Heart right ventricle (tissue), 16 donors: Measurements from ENCODE around the gene MUSTN1. TPM values are rescaled to one million over a fixed set of nuclear protein-coding genes. Genes with fewer than 3 reads are reported as not detected.

Source experiments
- ATAC-seq, 8 donors: fragments of 200-7000 bp; cut with Tn5 transposase; one replicate each; pipeline ENCODE4 v1.9.1; 2020; ENCODE audit warnings: mild to moderate bottlenecking in 8 of 8, moderate library complexity in 8 of 8, moderate number of reproducible peaks in 1 of 8
- DNase-seq, 2 donors: peaks; one replicate each; pipeline ENCODE4 v3.0.0-alpha.2; 2020
- H3K27ac ChIP-seq, 10 donors: fragments of 200-600 bp; sonication (generic) in 2 of 10; one replicate each; pipeline versions ENCODE4 v1.5.0 to v1.8.0; 2020 to 2022; ENCODE audit warnings: mild to moderate bottlenecking in 3 of 10
- H3K27me3 ChIP-seq, 7 donors: fragments of 200-600 bp; one replicate each; pipeline ENCODE4 v1.8.0; 2021 to 2022; ENCODE audit warnings: mild to moderate bottlenecking in 2 of 7
- H3K36me3 ChIP-seq, 9 donors: fragments of 200-600 bp; sonication (generic) in 1 of 9; one replicate each; pipeline versions ENCODE4 v1.5.0 to v1.8.0; 2020 to 2022; ENCODE audit warnings: mild to moderate bottlenecking in 2 of 9
- H3K4me1 ChIP-seq, 9 donors: fragments of 200-600 bp; sonication (generic) in 1 of 9; one replicate each; pipeline versions ENCODE4 v1.5.0 to v1.8.0; 2020 to 2022; ENCODE audit warnings: mild to moderate bottlenecking in 4 of 9
- H3K4me3 ChIP-seq, 10 donors: fragments of 200-600 bp; sonication (generic) in 2 of 10; one replicate each; pipeline versions ENCODE4 v1.5.0 to v1.8.0; 2020 to 2022; ENCODE audit warnings: mild to moderate bottlenecking in 7 of 10, moderate library complexity in 2 of 10
- H3K9me3 ChIP-seq, 11 donors: fragments of 200-600 bp in 10 of 11; sonication (generic) in 2 of 11; one replicate each; pipeline versions ENCODE4 v1.5.0 to v1.8.0; 2013 to 2022; ENCODE audit warnings: mild to moderate bottlenecking in 2 of 11, control low read depth in 1 of 11, moderate library complexity in 1 of 11
- WGBS, 2 donors: extraction: QIAGEN DNeasy Blood & Tissue Kit; methylation state at CpG; one replicate each; pipeline ENCODE4 v1.1.7; 2013; ENCODE audit warnings: inconsistent platforms in 1 of 2; 5-methylcytosine and 5-hydroxymethylcytosine counted together
- intact Hi-C, 10 donors: fragments of 100-400 bp; cut with DNase I; formaldehyde crosslinking; loops; one replicate each; pipeline versions ENCODE4 v1.11.1 to v1.14.2; 2022
- polyA plus RNA-seq, 2 donors: library from polyadenylated mRNA; stranded (reverse); fragments of 200-250 nt; gene quantifications; one replicate each; pipeline ENCODE4 v1.2.3, GENCODE V29; 2013
- total RNA-seq, 10 donors: library from RNA; stranded (reverse); fragmentation: NEBNext Ultra II Directional in 3 of 10; extraction: Animal tissue kit (Norgen Biotek cat#: 25700) in 3 of 10; gene quantifications; one replicate each; pipeline versions ENCODE4 v1.2.1 to v1.2.4, GENCODE V29; 2021 to 2023
- TF ChIP-seq, protein P1 (sequence below), 9 donors: fragments of 200-600 bp; sonication (generic) in 2 of 9; IDR thresholded peaks; one replicate each; pipeline versions ENCODE4 v1.5.0 to v1.8.0; 2021 to 2022; ENCODE audit warnings: antibody characterized with exemption in 9 of 9, mild to moderate bottlenecking in 5 of 9, moderate library complexity in 1 of 9
- donor health status: Arrhythmogenic right ventricular cardiomyopathy.
- donor health status: ischemic (EF 13 %, LVEDD 7.1; RV severe dilation, severe dysfunction).
- donor health status: healthy with polysubstance abuse.
- donor health status: DM: no; HTN: yes; CAD: no.
- donor health status: DM: no; HTN: no; CAD: no.
- donor health status: ischemic (EF 25% LVEDD 6.9; RV normal size, moderate dysfunction).
- donor health status: ischemic (EF 25% LVEDD 5.7; RV mildly dilated, moderate dysfunction).
- donor health status: healthy.
- donor health status: DM: yes; HTN: yes; CAD: no.
- donor health status: Ischemic cardiomyopathy.
- donor health status: ischemic (EF 35%, LVEDD 5.7; RV mildly dilated, moderate dysfunction).
- donor health status: nonischemic (EF 11% LVEDD 7.7; RV severe dilation, severe dysfunction).
- donor health status: DM: yes; HTN: yes; CAD: no.
- donor health status: PGD.
- donor health status: ischemic (EF 29% LVEDD 5.4; RV normal size, mild dysfunction).
- donor health status: nonischemic (EF 23%, LVEDD 6.1; RV moderate dilation, normal function).

The MUSTN1 gene
- total and polyA plus RNA-seq, 12 donors, result 13.0 to 182 (median 40.4) TPM

DNA sequence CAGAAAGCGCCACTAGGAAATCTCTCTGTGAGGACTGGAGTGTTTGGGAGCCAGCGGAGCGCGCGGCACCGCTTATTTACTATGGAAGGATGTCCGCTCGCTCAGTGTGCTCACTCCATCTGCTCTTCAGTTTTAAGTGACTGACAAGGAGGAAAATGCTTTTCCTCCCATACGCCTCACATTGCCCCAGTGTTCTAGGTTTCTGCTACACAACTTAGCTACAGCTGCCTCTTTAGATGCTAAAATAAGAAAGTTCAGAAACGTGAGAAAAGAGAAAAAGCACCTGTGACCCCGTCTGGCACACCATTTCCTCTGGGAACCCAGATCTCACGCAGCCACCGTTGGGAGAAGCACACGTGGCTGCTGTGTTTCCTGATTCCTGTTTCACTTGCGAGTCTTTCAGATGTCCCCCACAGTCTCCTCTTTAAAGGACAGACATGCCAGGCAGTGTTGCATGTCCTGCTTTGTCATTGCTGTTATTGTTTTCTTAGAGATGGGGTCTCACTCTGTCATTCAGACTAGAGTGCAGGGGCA lies 11.7 kb upstream of the MUSTN1 start:
- intact Hi-C loops, result loop anchor here in 6 of 10 donors (5.0 to 10.0 kb wide), 4 partner anchors 48 to 226 kb away; partner anchors contain the start of gene STIMATE (in 3 of the 6)
- Histone ChIP-seq H3K9me3 (no peaks in the 10 kb centered on the region), H3K27ac (peak overlapping the region in 8 of 10 donors; percentile 48 to 84 (median 76)), H3K27me3 (no peaks in the 10 kb centered on the region), H3K36me3 (peaks cover 0 to 76% (median 31%) of the 10 kb centered on the region in 9 donors), H3K4me1 (peaks cover 16 to 58% (median 43%) of the 10 kb centered on the region in 9 donors), H3K4me3 (peak overlapping the region in 3 of 10 donors; percentile 7 to 15 (median 10))
- TF ChIP-seq, protein P1, sequence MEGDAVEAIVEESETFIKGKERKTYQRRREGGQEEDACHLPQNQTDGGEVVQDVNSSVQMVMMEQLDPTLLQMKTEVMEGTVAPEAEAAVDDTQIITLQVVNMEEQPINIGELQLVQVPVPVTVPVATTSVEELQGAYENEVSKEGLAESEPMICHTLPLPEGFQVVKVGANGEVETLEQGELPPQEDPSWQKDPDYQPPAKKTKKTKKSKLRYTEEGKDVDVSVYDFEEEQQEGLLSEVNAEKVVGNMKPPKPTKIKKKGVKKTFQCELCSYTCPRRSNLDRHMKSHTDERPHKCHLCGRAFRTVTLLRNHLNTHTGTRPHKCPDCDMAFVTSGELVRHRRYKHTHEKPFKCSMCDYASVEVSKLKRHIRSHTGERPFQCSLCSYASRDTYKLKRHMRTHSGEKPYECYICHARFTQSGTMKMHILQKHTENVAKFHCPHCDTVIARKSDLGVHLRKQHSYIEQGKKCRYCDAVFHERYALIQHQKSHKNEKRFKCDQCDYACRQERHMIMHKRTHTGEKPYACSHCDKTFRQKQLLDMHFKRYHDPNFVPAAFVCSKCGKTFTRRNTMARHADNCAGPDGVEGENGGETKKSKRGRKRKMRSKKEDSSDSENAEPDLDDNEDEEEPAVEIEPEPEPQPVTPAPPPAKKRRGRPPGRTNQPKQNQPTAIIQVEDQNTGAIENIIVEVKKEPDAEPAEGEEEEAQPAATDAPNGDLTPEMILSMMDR (IDR thresholded peaks at IDR 0.05), result no peak
- 57 to 58% methylated on average over 15 of the region's 15 CpGs for WGBS, 2 donors
- DNase-seq, result no peak
- peak in 2 of 8 donors; percentile 24 to 30 for ATAC-seq

DNA sequence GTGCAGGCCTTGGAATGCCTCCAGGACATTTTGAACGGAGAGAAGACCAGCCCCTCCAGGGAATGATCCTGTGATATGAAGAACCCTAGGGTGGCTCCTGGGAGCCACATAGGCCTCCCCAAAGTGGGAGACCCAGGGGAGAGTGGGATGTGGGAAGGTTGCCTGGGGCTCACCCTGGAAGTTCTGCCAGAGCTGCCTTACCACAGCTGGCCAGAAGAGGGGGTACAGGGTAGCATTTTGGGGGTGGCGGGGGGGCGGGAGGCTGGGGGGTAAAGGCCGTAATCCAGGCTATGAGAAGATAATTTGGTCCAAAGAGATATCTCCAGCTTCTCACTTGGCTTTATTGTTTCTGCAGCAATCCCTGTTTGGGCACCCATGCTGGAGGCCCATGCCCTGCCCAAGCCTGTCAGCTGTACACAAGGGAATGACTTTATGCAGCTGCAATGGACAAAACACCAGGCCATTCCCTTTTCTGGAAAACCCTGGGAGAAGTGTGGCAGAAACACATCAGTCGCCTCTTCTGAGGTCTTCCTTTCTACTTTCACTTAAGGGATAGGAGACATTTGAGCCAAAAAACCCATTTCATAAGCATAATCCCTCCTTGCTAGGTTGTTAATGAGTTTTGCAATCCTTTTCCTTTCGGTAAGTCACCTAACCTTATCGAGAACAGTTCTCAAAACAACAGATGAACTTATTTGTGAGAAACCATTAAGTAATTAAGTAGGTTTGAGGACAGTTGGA lies 11.0 kb upstream of the MUSTN1 start:
- H3K9me3 ChIP-seq, result no peaks in the 10 kb centered on the region

DNA sequence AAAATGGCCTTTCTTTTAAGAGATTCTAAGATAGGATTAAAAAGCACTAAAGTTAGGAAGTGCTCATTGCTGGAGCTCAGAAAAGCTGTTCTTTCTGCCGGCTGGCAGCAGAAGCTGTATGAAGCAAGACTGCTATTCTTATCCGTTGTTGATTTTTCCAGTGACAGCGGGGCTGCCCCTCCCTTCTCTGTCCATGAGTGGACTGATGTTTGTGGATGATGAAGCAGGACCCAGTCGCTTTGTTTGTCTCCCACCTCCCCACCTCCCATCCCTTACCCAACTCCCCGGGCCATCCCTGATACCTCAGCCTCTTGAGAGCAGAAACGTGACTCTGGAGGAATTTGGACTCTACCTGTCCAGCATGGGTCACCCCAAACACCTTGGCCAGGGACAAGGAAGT lies 10.3 kb upstream of the MUSTN1 start:
- intact Hi-C loops, result loop anchor here in 6 of 10 donors (2.0 to 10.0 kb wide), 5 partner anchors 50 to 228 kb away; partner anchors contain the start of gene STIMATE (in 3 of the 6)
- Histone ChIP-seq H3K36me3 (peaks cover 0 to 75% (median 31%) of the 10 kb centered on the region in 9 donors), H3K27ac (peak overlapping the region; percentile 48 to 84 (median 73)), H3K27me3 (no peaks in the 10 kb centered on the region), H3K9me3 (no peaks in the 10 kb centered on the region), H3K4me3 (no peak overlapping the region), H3K4me1 (peaks cover 22 to 66% (median 47%) of the 10 kb centered on the region in 9 donors)
- TF ChIP-seq, protein P1 (IDR thresholded peaks at IDR 0.05), result no peak
- peak; percentile 49 to 69 for DNase-seq
- WGBS, 2 donors, result 23 to 34% methylated on average over 6 of the region's 6 CpGs
- peak; percentile 64 to 84 (median 73) for ATAC-seq

More for the DNA sequence above, 11.0 kb upstream of the MUSTN1 start:
- TF ChIP-seq, protein P1 (IDR thresholded peaks at IDR 0.05), result peak; percentile 6 to 61 (median 51)
- WGBS, 2 donors, result 70 to 75% methylated on average over 7 of the region's 7 CpGs
- no peaks in the 10 kb centered on the region for H3K27me3 ChIP-seq
- peaks cover 22 to 64% (median 47%) of the 10 kb centered on the region in 9 donors for H3K4me1 ChIP-seq
- ATAC-seq (peak in 5 of 8 donors; percentile 11 to 53 (median 25)), DNase-seq (peak in 1 of 2 donors; percentile 41)
- intact Hi-C loops, result loop anchor here in 6 of 10 donors (2.0 to 10.0 kb wide), 5 partner anchors 49 to 227 kb away; partner anchors contain the start of gene STIMATE (in 3 of the 6)
- H3K27ac ChIP-seq, result peak overlapping the region; percentile 48 to 84 (median 73)
- H3K4me3 ChIP-seq, result peak overlapping the region in 4 of 10 donors; percentile 7 to 15 (median 12)
- H3K36me3 ChIP-seq, result peaks cover 0 to 76% (median 31%) of the 10 kb centered on the region in 9 donors

DNA sequence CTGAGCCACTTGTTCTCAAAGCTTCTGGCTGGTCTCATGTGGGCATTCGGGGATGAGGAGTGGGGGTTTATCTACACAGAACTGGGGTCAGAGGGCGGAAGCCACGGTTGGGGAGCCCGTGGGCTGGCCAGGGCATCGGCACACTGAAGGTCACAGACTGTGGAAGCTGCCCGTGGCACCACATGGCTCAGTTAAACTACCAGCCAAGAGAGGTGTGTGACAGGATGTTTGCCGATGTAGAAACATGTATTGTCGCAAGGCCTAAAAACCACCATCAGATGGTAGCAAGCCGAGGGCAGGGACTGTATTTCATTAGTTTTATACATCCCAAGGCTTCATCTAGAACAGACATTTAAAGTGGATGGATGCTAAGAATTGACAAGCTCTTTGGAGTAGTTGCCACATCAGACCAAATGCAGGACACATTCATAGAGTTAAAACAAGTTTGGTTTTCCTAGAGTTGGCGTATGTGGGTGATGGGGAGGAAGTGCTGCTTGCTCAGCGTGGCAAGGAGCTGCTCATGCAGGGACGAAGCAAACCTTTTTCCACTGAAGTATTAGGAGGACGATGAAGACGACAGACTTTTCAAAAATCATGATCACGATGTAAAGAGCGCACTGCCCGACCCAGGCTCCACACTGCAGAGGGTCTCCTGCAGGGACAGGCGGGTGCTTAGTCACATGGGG lies 9.6 kb upstream of the MUSTN1 start:
- WGBS, 2 donors, result 83 to 90% methylated on average over 18 of the region's 18 CpGs
- Histone ChIP-seq H3K27ac (peak overlapping the region; percentile 12 to 84 (median 70)), H3K36me3 (peaks cover 0 to 75% (median 25%) of the 10 kb centered on the region in 9 donors), H3K4me3 (no peak overlapping the region), H3K9me3 (no peaks in the 10 kb centered on the region), H3K4me1 (peaks cover 22 to 66% (median 47%) of the 10 kb centered on the region in 9 donors), H3K27me3 (no peaks in the 10 kb centered on the region)
- ATAC-seq, result no peak
- no peak for DNase-seq
- TF ChIP-seq, protein P1 (IDR thresholded peaks at IDR 0.05), result no peak
- intact Hi-C loops, result loop anchor here in 3 of 10 donors (2.0 to 10.0 kb wide), 3 partner anchors 50 to 228 kb away; partner anchors contain the start of genes NEK4 (in 1 of the 3) and STIMATE (in 1 of the 3)
